Esophagus squamous epithelium (tissue), 4 donors: ENCODE results near the gene RAPGEF5.

Experiments
- POLR2A ChIP-seq, 4 donors: fragments of 450-650 bp; IDR thresholded peaks; one replicate each; pipeline ENCODE4 v1.6.1; 2017; ENCODE audit warnings: antibody characterized with exemption in 4 of 4, mild to moderate bottlenecking in 4 of 4, moderate library complexity in 3 of 4
- TF ChIP-seq, protein P1 (sequence below), 6 experiments: fragments of 450-650 bp in 4 of 6; fragments of 200-600 bp in 2 of 6; sonication (generic) in 2 of 6; IDR thresholded peaks; one replicate each; pipeline ENCODE4 v1.5.1; 2016 to 2019; ENCODE audit warnings: antibody characterized with exemption in 6 of 6, mild to moderate bottlenecking in 4 of 6, moderate library complexity in 4 of 6

DNA sequence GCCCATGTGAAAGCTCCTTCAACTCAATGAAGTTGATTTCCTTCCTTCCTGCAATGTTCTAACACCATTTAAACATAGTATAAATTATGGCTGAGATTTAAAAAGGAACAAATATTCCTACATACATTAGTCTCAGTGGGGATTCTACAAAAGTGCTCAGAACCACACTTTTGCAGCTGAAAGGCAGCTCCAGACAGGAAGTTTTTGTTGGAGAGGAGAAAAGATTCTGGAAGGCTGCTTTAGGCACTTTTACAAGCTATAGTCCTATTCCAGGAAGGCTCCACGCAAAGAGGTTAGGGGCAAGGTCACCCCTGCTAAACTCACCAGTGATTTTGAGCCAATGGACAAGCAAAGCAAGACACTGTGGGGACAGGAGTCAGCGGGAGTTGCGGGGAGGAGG, 232.0 kb downstream of the RAPGEF5 start:
- TF ChIP-seq, protein P1, sequence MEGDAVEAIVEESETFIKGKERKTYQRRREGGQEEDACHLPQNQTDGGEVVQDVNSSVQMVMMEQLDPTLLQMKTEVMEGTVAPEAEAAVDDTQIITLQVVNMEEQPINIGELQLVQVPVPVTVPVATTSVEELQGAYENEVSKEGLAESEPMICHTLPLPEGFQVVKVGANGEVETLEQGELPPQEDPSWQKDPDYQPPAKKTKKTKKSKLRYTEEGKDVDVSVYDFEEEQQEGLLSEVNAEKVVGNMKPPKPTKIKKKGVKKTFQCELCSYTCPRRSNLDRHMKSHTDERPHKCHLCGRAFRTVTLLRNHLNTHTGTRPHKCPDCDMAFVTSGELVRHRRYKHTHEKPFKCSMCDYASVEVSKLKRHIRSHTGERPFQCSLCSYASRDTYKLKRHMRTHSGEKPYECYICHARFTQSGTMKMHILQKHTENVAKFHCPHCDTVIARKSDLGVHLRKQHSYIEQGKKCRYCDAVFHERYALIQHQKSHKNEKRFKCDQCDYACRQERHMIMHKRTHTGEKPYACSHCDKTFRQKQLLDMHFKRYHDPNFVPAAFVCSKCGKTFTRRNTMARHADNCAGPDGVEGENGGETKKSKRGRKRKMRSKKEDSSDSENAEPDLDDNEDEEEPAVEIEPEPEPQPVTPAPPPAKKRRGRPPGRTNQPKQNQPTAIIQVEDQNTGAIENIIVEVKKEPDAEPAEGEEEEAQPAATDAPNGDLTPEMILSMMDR (IDR thresholded peaks at IDR 0.05), result no peak
- no peak for TF ChIP-seq POLR2A (IDR thresholded peaks at IDR 0.05)
